Stimulated activated CD8-positive, alpha-beta memory T cell treated with anti-CD3 and anti-CD28 coated beads, Interleukin-4, amount 100 ng/mL, for 24 hours (primary cell): ENCODE measurements around the gene MAN2A1.

Experiments used
- DNase-seq: peaks from one replicate; pipeline ENCODE4 v3.0.0-alpha.2; 2020; ENCODE audit warnings: low read depth

Gene MAN2A1

GRCh38 chr5:109706095-109706494 is 16.4 kb downstream of the MAN2A1 start:
- no peak for DNase-seq

- DNase-seq: no peak
Measured at GRCh38 chr5:109707531-109707930, 17.8 kb downstream of the MAN2A1 start.

- no peak for DNase-seq
Measured at GRCh38 chr5:109708813-109709212, 19.1 kb downstream of the MAN2A1 start.

- no peak for DNase-seq
Measured at GRCh38 chr5:109709225-109709624, 19.5 kb downstream of the MAN2A1 start.

GRCh38 chr5:109711673-109712072 is 21.9 kb downstream of the MAN2A1 start:
- DNase-seq: no peak

GRCh38 chr5:109713453-109713852 is 23.7 kb downstream of the MAN2A1 start:
- no peak for DNase-seq

DNA sequence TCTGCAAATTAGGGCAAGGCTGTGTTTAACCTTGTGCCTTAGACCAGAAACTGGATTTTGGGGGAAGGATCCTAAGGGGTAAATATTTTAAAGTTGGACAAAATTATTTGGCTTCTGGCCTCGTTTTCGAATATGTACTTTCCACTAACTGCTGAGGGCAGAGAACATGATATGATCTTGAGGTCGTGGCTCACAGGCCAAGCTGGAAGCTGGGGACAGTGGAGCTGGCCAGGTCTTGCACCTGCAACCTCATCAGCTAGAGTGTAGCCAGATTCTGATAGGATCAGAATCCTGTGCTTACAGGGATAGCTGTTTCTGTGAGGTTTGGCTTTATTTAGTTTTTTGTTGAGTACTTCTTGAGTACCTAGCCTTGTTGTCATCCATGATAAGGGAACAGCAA is 24.9 kb downstream of the MAN2A1 start:
- no peak for DNase-seq

DNA sequence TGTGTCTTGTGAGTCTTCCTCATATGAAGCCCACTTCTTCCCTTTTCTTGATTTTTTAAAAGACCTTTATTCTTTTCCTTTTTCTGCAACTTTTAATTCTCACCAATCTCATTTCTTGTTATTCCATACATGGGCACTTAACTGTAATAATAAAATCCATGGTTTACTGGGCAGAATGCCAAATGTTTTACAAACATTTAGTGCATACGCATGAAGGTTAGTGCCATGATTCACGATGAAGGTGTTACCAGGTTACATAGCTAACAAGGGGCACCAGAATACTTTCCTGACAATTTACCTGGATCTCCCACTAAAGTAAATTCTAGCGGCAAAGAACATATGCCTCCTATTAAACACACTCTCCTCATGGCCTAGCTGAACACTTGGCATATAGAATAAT is 28.5 kb downstream of the MAN2A1 start:
- DNase-seq: no peak

DNA sequence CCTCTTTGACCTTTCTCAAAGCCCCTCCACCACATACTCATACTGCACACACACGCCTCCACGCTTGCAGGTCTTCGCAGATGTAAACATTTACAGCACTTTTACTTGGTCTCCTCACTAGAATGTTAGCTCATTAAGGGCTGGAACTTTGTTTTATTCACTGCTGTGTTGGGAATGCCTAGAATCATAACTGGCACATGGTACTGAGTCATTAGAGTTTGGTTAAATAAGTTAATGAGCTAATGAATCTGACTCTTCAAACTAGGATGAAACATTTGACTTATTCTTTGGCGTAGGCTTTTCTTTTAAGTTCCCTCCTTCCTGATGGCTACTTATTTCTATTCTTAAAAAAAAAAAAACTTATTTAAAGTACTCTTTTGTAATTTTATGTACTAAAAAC is 28.9 kb downstream of the MAN2A1 start:
- no peak for DNase-seq

GRCh38 chr5:109719978-109720377 is 30.3 kb downstream of the MAN2A1 start:
- no peak for DNase-seq

GRCh38 chr5:109721741-109722140 is 32.0 kb downstream of the MAN2A1 start:
- no peak for DNase-seq

DNA sequence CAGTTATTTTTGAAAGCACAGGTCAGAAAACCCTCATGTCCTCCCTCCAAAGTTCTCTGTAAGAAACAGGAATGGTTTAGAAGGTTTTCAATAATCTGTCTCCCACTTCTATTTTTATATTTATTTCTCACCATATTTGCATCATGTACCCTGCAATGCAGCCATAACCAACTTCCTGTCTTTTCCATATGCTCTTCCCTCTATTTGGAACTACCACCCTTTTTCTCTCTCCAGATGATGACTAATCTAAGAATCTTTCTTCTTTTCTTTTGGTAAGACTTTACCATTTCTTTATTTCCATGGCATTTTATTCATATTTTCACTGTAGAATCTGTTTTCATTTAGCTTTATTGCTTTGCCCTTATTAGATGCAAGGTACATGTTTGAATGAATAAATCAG is 33.9 kb downstream of the MAN2A1 start:
- DNase-seq: no peak

- no peak for DNase-seq
Measured at GRCh38 chr5:109725135-109725534, 35.4 kb downstream of the MAN2A1 start.

GRCh38 chr5:109739741-109740728 is 50.3 kb downstream of the MAN2A1 start:
- no peak for DNase-seq

DNA sequence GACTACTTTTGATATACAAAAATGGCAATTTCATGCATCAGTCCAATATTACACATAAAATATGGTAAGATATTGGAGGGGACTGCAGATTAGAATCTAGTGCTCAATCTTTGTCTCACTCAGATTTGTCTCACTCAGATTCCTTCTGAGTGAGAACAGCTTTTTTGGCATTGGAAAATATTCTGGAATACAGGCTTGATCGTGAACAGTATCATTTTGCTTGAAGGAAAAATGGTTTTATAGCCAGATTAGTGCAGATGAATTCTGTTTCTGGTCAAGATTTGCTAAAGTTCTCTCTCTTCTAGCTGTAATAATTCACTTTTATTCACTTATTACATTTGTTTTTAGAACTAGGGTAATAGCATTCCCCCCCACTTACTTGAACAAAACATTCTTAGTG is 51.2 kb downstream of the MAN2A1 start:
- no peak for DNase-seq

DNA sequence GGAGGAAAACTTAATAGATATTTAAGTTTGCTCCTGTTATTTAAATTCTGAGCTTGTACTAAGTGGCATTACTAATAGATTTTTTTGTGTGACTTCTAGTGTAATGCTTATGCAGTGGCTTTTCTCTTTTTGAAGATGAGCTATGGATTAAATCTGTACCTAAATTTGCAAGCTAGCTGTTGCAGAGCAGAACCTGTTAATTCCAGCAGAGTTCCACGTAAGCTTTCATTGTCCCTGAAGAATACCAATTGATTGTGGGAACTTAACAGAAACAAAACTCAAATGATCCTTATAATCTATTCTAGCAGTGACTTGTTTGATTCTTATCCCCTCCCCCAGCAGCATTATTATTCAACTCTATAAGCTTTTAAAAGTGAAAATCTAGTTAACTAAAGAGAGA is 51.7 kb downstream of the MAN2A1 start:
- DNase-seq: no peak

DNA sequence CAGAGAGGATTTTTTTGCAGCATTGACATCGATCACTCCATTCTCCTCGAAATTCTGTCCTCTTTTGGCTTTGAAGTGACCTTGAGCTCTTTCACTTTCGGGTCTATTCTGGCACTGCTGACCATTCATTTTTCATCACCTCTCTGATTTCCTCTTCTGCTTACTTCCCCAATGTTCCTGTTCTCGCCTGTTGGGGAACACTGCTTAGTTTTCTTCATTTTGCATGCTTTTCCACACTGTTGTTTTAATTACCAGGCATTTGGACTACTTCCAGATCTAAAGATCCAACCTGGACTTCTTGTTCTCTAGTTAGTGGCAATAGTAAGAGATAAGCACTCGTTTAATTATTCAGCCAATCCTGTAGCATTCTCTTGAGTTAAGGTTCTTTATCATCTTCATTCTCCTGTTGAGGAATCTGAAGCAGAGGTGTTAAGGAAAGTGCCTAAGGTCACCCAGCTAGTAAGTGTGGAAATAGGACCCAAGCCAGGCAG is 53.4 kb downstream of the MAN2A1 start:
- DNase-seq: no peak

GRCh38 chr5:109743770-109744212 is 54.1 kb downstream of the MAN2A1 start:
- no peak for DNase-seq

DNA sequence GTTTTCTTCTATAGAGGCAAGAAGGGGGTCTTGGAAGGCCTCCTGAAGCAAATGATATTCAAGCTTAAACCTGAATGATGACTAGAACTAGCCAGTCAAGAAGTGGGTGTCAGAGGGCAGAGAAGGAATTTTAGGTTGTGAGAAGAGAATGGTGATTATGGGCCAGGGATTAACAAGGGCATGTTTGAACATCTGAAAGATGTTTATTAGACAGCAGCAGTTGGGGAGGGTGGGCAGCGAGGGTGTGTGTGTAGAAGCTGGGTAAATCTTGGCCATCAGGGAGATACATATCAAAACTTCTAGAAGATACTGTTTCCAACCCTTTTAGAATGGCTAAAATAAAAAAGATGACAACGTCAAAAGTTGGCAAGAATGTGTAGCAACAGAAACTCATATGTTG is 54.5 kb downstream of the MAN2A1 start:
- DNase-seq: no peak

- no peak for DNase-seq
Measured at GRCh38 chr5:109748546-109748945, 58.8 kb downstream of the MAN2A1 start.

DNA sequence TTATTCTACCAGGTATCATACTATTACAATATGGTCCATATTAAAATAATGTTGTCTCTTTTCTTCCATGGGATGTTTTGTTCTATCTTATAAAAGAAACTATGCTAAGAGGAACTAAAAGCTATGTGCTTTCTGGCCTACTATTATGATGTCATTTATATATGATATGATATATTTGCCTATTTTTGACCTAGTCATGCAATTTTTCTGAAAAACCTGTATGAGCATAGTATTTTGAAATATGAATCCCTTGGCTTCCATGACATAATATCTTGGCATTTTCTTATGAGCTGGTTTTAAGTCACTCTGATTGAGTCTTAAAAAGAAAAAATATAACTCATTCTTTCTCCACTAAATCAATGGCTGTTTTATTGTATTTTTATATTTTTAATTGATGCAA is 60.7 kb downstream of the MAN2A1 start:
- DNase-seq: no peak

- DNase-seq: no peak
Measured at GRCh38 chr5:109753279-109753678, 63.6 kb downstream of the MAN2A1 start.

DNA sequence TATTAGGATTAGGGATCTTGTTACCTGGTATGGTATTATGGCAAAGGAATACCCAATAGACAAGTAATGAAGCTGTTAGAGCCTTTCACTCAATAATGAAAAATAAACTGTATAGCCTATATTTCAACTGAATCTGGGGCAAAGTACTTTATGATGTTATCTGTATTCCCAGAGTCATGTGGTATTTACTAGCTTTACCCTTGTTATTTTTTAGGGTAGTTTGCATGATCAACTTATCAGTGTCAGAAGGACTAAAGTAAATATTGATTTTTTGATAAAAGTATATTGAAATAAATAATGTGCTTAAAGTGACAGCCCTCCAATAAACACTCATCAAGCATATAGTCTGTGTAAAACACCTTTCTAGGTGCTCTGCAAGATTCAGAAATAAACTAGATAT is 64.6 kb downstream of the MAN2A1 start:
- DNase-seq: no peak

- DNase-seq: no peak
Measured at GRCh38 chr5:109755761-109756160, 66.0 kb downstream of the MAN2A1 start.
